Endothelial cell of umbilical vein (primary cell): ENCODE measurements around the gene RRH.

ENCODE experiments used
- EZH2 ChIP-seq: IDR thresholded peaks from 2 replicates; pipeline ENCODE4 v1.6.1; 2012; ENCODE audit warnings: borderline replicate concordance, low read depth, mild to moderate bottlenecking, moderate library complexity, low read length, inconsistent platforms; ENCODE audit not compliant: severe bottlenecking
- JUN ChIP-seq: IDR thresholded peaks from 2 replicates; pipeline ENCODE4 v1.6.1; 2011; ENCODE audit warnings: borderline replicate concordance, low read depth; ENCODE audit not compliant: insufficient read length, insufficient read depth
- POLR2A ChIP-seq: IDR thresholded peaks from 2 replicates; pipeline ENCODE4 v1.6.1; 2012; ENCODE audit warnings: low read depth, mild to moderate bottlenecking, control low read depth, low read length
- POLR2AphosphoS5 ChIP-seq: IDR thresholded peaks from 2 replicates; pipeline ENCODE4 v1.6.1; 2012; ENCODE audit warnings: low read depth, mild to moderate bottlenecking, control low read depth, low read length, moderate library complexity; ENCODE audit not compliant: insufficient read depth
- TF ChIP-seq, protein P1 (sequence below), 2 donors: IDR thresholded peaks; 1 replicate in 1 of 2; 2 replicates in 1 of 2; pipeline ENCODE4 v1.5.1; 2011; ENCODE audit warnings: low read length in 2 of 2, mild to moderate bottlenecking in 2 of 2, moderate library complexity in 2 of 2, control low read depth in 1 of 2, inconsistent platforms in 1 of 2, low read depth in 1 of 2; ENCODE audit not compliant: insufficient read depth in 1 of 2; ENCODE audit errors: extremely low read depth in 1 of 2
- TF ChIP-seq, protein P2 (sequence below): IDR thresholded peaks from 2 replicates; pipeline ENCODE4 v1.6.1; 2011; ENCODE audit not compliant: insufficient read depth, insufficient read length

DNA sequence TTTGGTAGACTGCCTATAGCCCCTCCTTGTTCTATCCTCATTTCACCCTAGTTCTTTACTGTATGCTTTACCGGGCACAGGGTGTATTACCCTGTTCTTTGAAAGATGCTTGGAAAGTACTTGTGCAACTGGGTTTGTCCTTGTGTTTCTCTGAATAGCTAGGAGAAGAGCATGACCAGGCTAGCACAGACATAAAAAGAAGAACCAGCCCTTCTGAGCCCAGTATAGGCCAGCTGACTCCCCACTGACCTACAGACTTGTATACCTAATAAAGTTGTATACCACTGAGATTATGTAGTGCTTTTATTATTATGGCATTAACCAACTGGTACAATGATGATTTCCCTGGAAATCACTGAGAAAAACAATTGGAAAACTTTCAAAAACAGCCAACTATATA lies 40.9 kb upstream of the RRH start:
- TF ChIP-seq, protein P1, sequence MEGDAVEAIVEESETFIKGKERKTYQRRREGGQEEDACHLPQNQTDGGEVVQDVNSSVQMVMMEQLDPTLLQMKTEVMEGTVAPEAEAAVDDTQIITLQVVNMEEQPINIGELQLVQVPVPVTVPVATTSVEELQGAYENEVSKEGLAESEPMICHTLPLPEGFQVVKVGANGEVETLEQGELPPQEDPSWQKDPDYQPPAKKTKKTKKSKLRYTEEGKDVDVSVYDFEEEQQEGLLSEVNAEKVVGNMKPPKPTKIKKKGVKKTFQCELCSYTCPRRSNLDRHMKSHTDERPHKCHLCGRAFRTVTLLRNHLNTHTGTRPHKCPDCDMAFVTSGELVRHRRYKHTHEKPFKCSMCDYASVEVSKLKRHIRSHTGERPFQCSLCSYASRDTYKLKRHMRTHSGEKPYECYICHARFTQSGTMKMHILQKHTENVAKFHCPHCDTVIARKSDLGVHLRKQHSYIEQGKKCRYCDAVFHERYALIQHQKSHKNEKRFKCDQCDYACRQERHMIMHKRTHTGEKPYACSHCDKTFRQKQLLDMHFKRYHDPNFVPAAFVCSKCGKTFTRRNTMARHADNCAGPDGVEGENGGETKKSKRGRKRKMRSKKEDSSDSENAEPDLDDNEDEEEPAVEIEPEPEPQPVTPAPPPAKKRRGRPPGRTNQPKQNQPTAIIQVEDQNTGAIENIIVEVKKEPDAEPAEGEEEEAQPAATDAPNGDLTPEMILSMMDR (IDR thresholded peaks at IDR 0.05; ENCODE audit: extremely low read depth in 1 of 2, insufficient read depth in 1 of 2, low read depth in 1 of 2, low read length in 2 of 2), result no peak
- TF ChIP-seq, protein P2, sequence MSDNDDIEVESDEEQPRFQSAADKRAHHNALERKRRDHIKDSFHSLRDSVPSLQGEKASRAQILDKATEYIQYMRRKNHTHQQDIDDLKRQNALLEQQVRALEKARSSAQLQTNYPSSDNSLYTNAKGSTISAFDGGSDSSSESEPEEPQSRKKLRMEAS, result no peak
- no peak for TF ChIP-seq POLR2AphosphoS5
- TF ChIP-seq POLR2A, result no peak
- no peak for TF ChIP-seq EZH2
- no peak for TF ChIP-seq JUN
